Hippocampal formation (tissue), 2 donors: ENCODE measurements around the gene TECTB.

ENCODE experiments used
- DNase-seq, 2 donors: peaks; one replicate each; lab custom pipeline; 2025; lab: John Stamatoyannopoulos, UW

Gene TECTB

DNA sequence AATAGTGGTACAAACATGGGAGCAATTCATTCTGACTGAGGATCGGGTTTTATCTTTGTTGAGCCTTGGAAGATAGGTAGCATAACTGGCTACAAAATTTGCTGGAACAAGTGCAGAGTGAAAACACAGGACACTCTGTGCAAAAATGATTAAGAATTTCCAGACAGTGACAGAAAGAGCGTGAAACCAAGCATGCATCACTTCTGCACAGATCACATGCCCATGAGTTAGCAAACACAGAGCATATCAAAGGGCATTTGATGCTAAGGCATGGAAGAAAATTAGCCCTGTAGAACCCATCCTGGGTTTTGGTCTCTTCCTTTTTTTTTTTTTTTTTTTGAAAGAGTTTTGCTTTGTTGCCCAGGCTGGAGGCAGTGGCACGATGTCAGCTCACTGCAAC, 28.3 kb downstream of the TECTB start:
- no peak for DNase-seq

- no peak for DNase-seq
Measured at GRCh38 chr10:112313234-112313633, 30.0 kb downstream of the TECTB start.

GRCh38 chr10:112313911-112314310, 30.7 kb downstream of the TECTB start:
- no peak for DNase-seq

GRCh38 chr10:112314822-112315474, 31.7 kb downstream of the TECTB start:
- peak; percentile 63 to 74 for DNase-seq

GRCh38 chr10:112327678-112328077, 44.5 kb downstream of the TECTB start:
- no peak for DNase-seq

- no peak for DNase-seq
Measured at GRCh38 chr10:112330162-112330561, 47.0 kb downstream of the TECTB start.

- no peak for DNase-seq
Measured at GRCh38 chr10:112330607-112331160, 47.5 kb downstream of the TECTB start.

DNA sequence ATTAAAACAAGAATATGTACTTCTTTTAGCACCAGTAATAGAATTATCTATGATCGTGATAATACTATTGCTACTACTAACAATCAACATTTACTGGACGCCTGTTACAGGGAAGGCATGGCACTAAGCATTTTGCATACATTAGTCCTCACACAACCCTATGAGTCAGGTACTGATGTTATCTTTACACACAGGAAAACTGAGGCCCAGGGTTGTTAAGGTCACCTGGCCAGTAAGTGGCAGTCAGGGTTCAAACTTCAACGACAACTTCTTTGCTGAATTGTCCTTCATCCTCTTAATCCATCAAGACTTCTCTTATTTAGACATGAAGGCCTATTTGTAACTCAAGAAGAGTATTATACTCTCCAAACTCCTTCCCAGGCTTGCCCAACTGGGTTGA, 48.8 kb downstream of the TECTB start:
- DNase-seq, result no peak

DNA sequence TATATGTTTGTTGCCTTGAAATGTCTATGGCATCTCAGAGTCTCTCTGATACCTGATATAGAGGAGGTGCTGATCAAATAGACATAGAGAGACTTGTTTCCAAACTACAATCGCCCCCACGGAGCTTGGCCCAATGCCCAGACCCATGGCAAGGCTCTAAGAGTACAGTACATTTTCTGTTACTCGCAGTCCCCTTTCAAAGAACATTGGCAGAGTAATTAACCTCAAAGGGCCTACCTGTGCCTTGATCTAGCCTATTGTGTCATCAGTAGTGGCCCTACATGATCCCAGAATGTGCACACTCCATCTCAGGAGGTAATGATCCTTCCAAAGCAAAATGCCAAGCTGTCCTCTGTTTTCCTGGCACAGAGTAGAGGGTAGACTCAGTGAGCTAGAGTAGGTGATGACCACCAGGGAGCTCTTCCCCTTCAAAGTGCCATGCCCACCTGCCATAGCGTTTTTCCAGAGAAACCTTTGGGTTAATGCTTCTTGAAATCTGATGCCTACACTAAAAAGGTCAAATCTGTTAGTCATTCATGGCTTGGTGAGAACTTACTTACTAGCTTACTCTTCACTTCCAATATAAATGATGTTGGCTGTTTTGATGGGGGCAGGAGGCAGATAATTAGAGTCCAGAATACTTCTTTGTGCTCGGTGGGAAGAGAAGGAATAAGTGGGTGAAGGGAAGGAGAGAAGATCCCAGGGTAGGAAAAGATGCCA, 49.5 kb downstream of the TECTB start:
- no peak for DNase-seq

- no peak for DNase-seq
Measured at GRCh38 chr10:112333452-112333851, 50.3 kb downstream of the TECTB start.

- no peak for DNase-seq
Measured at GRCh38 chr10:112335111-112335867, 52.1 kb downstream of the TECTB start.

GRCh38 chr10:112335868-112336265, 52.7 kb downstream of the TECTB start:
- DNase-seq, result no peak

GRCh38 chr10:112336556-112337201, 53.5 kb downstream of the TECTB start:
- no peak for DNase-seq

DNA sequence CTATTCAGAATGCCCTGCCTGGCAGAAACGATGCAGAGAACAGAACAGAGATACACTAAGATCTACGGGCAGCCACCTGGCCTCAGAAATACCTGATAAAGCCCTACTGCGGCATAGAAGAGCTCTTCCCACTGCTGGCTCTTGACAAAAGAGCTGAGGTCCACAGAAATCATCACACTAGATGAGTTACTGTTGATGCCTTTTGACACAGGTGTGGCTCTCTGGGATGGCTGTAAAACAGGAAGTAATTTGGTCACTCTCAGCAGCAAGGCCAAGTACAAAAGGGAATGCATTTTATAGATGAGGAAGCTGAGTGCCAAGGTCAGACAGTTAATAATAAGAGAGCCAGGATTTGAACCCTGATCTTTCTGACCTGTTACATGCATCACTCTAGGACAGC, 55.8 kb downstream of the TECTB start:
- DNase-seq, result no peak

DNA sequence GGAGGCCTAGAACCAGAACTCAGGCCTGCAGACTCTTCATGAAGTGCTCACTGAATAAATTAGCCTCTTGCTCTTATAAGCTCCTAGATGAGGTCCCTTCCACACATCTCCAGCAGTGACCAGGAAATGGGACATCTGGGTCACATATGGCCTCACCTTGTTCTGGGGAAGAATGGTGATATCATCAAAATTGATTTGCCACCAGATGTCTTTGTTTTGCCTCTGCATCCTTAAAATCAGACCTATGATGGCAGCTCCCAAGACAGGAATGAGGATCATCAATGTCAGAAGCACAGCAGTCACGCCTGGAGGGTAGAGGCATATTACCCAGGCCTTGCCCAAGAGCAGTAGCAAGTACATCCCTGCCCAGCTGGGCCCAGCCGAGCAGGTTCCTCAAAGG, 57.4 kb downstream of the TECTB start:
- DNase-seq, result no peak

GRCh38 chr10:112343056-112343806, 60.0 kb downstream of the TECTB start:
- no peak for DNase-seq

GRCh38 chr10:112344261-112344660, 61.1 kb downstream of the TECTB start:
- no peak for DNase-seq

DNA sequence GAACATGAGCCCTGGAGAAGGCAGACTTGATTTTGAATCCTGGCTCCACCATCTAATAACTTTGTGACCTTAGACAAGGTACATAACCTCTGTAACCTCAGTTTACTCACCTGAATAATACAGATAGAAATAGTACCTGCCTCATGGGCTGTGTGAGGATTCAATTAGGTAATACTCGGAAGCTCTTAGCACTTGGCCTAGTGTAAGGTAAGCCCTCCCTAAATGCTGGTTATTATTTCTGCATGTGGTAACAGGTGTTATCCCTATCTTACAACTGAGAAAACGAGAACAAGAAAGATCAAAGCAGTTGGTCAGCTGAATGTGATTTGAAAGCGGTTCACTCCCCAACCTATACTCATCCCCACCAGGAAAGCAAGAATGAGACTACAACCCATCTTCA, 62.0 kb downstream of the TECTB start:
- DNase-seq, result no peak

DNA sequence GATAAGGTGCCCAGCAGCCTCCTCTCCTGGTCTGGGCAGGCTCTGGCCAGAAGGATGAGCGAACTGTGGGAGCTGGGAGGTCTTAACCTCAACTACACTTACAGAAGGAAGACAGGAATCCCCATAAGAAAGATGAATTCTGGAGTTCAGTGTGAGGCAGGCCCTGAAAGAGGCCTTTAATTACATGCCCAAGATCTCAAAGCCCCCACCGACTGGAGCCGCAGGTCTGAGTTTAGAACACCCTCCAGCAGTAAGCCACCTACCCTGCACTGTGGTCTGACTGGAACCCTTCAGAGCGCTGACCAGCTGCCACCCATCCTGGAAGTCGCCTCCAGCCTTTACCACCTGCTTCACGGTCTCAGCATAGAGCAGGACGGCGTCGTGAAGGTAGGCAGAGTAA, 62.5 kb downstream of the TECTB start:
- DNase-seq, result no peak

DNA sequence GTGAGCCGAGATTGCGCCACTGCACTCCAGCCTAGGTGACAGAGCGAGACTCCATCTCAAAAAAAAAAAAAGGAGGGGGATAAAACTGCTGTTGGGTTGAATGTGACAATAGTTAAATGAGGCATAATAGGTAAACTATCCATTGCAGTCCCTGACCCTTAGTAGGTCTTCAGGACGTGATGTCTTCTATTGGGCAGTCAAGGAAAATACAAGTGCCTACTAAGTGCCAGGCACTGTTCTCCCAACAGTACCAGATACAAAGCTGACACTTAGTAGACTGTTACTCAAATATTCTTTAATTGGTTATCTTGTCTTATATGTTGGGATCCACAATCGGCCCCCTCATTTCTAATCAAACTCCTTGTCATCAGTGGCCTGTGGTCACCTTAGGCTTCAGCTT, 63.6 kb downstream of the TECTB start:
- no peak for DNase-seq
